GM21381 (cell line): Measurements from ENCODE around the gene TRIM2.
"Not testable (repeated sequence)": the region's sequence is repeated elsewhere in the genome, so short reads cannot be mapped to it uniquely, and the experiment has no call there.

ENCODE experiments used
- ATAC-seq: cut with Tn5 transposase; IDR thresholded peaks from one replicate; pipeline ENCODE4 v1.9.1; 2021; ENCODE audit warnings: mild to moderate bottlenecking, moderate library complexity; ENCODE audit not compliant: unreplicated experiment

Gene TRIM2

DNA sequence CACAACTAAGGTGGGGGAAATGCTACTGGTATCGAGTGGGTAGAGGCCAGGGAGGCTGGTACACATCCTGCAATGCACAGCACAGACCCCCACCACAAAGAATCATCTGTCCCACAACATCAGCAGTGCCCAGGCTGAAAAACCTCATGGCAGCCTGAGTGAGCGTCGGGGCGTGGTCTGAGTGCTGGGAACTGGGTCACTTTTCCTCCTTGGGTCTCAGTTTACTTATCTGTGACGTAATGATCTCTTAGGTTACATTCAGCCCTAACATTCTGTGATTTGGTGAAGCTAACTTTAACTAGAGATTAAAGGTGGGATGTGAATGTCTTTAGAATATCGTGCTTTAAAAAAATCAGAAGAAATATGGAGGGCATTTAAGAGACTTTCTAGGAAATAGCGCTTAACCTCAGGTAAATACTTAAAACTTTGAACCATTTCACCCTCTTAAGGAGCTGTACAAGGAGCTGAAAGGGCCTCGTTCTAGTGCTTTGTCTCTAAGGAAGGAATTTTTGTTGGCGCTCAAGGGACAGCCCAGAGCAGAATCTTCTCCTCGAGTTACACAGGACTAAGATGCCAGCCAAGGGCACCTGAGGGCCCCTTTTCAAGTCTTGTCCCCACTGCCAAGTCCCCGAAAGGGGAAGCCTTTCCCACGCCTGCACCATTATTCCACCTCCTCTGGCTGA is 18.1 kb upstream of the TRIM2 start:
- no peak for ATAC-seq

DNA sequence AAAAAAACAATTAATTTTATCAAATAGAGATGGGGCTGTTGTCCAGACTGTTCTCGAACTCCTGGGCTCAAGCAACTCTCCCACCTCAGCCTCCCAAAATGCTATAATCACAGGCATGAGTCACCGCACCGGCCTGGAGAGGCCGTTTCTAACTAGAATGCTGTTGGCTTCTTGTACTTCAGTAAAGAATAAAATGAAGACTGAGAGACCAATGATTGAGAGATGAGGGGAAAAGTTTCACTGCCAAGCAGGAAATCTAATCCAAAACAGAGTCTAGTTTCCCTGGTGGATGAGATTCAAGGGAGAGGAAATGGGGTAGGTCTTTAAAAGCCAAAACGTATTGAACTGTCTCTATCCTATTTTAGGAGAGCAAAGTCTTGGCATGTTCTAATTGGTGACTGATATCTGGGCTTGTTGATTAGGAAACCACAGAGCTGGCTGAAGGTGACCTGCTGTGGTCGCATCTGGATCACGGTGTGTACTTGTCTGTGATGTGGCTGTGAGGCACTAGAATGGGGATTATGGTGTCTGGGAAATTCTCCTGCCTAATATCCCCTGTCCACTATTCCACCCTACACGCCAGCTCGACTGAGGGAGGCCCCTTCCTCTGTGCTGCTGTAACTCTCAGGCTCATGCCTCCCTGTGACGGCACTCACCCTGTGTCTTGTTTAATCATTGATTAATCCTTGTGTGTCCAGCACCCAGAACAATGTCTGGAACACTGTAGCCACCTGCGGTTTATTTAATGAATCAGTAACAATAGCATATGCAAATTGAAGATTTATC is 15.0 kb upstream of the TRIM2 start:
- no peak for ATAC-seq

DNA sequence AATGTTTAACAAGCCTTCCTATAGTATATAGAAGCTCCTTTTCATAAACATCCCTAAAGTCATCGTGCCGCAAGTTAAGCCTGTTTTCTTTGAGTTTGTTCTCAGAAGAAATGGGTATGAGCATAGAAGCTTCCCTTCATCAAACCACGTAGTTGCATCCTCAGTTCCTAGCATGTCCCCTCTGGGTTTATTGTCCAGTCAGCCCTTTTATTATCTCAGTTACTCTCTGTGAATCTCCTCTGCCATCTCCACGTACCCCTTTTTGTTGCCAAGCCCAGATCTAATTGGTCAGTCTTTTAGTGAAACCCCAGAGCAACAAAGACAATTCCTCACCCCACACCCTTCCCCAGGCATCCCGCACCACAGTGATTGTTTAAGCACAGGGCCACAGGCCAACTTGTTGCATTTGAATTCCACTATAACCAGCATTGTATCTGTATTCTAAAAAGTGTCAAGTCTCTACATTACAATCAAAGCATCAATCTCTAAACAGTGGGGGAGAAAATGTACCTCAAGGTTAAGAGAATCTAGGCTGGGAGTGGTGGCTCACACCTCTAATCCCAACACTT is 12.4 kb upstream of the TRIM2 start:
- no peak for ATAC-seq

DNA sequence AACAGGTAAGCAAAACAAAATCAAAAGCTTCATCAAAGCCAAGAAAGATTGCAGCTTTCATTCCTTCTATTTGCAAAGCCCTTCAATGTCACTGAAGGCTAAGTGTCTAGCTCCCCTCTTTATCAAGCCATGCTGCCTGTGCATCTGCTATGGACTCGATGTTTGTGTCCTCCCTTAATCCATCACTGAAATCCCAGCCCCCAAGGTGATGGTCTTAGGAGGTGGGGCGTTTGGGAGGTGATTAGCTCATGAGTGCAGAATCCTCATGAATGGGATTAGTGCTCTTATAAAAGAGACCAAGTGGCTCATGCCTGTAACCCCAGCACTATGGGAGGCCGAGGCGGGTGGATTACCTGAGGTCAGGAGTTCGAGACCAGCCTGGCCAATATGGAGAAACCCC is 6.9 kb upstream of the TRIM2 start:
- ATAC-seq, result no peak

DNA sequence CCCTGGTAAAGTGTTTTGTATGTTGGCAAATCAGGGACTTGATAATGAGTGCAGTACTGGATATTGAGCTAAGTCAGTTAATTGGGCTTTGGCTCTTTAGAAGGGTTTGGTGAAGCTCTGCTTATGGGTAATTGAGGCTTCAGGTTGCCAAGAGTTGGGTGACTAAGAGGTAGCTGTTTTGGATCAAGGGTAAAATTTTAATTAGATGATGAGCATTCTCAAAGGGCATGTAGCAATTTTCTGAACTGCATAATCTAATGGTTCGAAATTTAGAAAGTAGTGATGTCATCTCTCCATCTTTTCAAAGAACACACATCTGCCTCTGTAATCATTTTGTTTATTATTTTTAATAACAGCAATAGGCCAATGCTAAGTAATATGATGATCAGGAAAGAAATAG is 5.5 kb upstream of the TRIM2 start:
- ATAC-seq, result no peak

DNA sequence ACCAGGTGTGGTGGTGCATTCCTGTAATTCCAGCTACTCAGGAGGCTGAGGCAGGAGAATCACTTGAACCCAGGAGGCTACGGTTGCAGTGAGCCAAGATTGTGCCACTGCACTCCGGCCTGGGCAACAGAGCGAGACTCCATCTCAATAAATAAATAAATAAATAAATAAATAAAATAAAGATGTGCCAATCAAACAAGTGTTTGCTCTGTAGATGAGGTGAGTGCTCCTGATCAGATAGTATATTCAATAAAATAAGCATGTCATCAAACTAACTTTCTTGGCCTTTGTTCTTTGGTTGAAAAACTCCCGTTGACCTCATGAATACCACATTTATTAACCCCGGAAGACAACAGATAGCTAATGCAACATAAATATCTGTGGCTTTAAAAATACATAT is 497 bp upstream of the TRIM2 start:
- not testable (repeated sequence) for ATAC-seq

DNA sequence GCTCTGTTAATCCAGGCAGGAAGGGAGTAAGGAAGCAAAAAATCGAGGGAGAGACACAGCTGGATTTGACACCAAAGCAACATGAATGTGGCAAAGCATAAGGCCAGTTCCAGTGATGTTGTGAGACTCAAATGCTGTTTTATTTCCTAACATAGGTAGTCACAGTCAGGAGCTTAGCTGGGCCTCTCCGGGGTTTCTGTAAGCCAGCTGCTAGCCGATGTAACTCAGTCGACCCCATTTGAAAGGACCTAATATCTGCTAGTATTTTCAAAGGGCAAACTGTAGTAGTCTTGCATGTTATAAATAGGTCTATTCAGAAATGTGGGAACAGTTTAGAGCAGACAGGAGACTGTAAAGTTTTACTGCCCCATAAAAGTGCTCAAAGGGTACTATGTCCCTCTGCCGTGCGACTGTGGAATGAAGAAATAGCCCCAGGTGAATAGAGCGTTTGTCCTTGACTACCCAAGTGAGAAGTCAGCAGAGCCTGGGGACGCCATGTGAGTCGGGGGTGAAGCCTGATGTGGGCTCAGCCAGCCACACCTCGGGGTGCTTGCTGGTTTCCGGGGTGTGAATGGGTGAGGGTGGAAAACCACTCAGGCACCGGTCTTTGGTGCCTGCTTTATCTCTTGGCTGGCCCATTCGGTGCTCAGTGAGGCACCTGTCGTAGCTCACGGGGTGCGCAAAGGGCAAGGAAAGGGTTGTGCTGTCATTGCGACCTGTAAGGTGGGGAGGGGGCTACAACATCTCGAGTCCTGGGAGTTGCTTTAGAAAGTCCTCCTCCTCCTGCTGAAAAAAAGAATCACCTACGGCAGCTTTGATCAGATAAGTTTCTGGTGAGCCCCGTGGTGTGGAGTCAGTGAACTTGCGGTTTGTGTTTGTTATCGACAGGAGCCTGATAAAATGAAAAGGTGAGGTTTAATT is 745 bp downstream of the TRIM2 start:
- ATAC-seq, result no peak

DNA sequence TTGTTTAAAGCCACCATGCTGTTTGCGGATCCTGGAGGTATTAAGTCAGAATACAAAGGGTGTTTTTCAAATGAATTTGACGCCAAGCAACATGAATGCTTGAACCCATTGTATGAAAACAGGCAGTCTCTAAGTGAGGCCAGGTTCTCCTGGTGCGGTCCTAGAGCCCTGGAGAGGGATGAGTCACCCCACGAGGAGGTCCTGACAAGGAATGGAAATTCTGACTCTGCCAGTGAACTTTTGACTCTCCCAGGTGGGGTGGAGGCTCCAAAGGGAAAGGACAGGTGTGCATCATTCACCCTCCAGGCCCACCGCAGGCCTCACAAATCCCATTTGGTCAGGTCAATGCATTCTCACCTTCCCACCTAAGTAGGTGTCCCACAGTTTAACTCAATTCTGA is 1.5 kb downstream of the TRIM2 start:
- no peak for ATAC-seq

DNA sequence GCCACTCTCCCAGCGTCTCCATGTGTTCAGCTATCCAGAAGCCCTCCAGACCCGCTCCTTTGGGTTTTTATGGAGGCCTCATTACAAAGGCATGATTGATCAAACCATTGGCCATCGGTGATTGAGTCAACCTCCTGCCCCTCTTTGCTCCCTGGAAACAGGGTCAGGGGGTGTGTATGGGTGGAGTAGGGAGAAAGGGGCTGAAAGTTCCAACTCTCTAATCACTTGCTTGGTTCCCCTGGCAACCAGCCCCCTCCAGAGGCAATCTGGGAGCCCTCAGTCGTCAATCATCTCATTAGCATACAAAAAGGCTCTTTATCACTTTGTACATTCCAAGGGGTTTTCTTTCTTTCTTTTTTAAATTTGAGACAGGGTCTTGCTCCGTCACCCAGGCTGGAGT is 2.3 kb downstream of the TRIM2 start:
- no peak for ATAC-seq

DNA sequence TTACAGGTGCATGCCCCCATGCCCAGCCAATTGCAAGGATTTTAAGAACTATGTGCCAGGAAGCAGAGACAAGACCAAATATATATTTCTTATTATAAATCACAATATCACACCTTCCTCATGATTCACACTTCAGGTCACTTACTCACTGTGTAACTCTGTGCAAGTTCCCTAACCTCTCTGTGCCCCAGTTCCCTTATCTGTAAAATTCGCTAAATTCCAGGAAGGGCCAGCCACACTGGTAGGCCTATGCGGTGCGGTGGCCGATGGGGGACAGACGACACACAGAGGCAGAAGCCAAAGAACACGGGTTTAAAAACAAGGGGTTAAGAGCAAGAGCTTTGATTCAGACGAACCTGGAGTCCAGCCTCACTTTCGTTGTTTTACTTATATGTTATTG is 2.8 kb downstream of the TRIM2 start:
- no peak for ATAC-seq

DNA sequence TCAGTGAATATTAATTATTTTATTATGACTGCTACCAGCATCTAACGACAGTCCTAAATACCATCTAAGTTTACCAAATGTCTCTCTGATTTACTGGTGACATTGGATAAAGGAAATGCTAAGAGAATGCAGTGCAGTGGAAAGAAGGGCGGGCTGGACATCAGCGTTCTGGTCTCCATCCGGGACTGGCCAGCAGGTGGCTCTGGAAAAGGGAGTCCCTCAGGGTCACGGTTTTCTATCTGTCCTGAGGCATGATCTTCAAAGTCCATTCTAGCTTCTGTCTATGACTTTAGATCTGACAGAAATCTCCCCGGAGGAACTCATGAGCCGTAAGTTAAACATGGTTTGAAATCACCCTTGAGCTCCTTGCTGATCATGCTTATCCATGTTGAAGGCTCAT is 3.3 kb downstream of the TRIM2 start:
- ATAC-seq, result no peak

DNA sequence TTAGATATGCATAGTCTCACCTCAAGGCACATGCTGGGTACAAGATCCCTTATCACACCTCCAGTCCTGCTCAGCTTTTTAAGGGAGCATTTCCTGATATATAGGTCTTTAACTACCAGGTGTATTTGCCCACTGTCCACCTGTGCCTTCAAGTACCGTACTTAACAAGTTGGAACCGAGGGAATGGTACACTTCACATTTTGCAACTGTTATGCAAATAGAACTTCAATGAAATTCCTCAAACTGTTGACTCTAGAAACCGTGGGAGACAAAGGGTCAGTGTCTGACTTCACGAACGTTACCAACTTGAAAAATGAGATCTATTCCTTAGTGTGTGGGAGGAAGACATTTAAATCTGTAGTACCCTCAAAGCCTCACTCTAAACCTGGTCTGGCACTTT is 5.2 kb downstream of the TRIM2 start:
- ATAC-seq, result no peak

DNA sequence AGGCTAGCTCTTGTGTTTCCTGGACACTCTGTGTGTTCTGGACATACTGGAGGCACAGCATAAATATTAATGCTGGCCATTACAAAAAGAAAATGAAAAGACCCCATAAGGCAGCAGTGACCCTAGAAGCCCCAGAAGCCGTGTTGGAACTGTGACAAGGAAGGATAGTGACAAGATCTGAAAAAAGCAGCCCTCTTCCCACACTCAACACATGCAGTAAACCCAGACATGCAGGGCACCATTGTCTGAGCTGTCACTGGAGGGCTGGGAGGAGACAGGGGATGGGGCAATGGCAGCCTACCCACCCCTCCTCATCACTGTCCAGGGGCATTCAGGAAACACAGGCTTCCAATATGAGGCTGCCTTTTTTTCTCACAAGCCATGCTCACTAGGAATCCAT is 6.5 kb downstream of the TRIM2 start:
- ATAC-seq, result no peak

DNA sequence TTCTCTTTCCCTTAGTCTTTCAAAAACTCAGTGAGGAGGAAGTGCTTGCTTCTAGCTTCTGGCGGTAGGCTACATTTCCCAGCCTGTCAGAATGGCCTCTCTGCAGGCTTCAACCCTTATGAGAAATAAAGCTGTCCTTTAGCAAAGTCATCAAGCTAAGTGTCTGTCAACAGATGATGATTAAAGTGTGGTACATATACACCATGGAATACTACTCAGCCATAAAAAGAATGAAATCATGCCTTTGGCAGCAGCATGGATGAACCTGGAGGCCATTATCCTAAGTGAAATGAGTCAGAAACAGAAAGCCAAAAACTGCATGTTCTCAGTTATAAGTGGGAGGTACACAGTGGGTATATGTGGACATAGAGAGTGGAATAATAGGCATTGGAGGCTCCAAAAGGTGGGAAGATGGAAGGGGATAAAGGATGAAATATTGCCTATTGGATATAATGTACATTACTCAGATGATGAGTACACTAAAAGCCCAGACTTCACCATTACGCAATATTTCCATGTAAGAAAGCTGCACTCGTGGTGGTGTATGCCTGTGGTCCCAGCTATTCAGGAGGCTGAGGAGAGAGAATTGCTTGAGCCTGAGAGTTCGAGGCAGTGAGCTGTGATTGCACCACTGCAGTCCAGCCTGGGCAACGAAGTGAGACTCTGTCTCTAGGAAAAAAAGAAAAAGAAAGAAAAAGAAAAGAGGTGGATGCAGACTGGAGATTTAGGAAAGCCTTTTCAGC is 7.9 kb downstream of the TRIM2 start:
- no peak for ATAC-seq

DNA sequence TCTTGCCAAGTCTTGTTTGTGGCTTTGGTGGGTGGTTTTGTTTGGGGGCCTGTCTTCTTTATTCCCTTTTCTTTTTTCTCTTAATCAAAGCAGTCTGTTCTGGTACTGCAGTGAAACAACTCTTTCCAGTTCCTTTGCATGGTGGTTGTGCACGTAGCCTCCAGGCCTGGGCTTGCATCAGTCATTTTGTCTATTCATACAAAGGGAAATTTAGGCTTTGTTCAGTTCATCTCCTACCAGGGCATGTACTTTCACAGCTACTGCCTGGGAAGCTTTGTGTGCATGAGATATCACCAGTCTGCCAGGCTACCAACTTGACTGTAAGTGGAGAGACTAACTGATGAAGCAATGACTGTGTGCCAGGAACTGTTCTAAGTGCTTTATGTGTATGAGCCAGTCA is 8.5 kb downstream of the TRIM2 start:
- no peak for ATAC-seq

DNA sequence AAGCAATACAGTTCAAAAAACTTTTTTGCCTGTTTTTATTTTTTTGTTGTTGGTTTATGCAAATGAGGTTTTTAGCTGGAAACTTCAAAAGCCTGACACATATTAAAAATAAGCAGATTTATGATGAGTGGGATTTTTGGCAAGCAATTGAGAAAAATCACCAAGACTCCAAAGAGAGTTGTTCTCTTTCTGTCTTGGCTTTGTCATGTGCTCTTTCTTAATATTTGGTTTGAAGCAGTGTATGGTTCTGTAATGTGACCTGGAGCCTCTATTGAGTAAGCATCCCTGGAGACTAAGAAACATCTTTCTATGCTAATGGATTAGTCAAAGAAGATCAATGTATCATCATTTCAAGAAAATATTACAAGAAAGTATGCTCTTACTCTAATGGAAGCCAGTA is 11.7 kb downstream of the TRIM2 start:
- ATAC-seq, result no peak

DNA sequence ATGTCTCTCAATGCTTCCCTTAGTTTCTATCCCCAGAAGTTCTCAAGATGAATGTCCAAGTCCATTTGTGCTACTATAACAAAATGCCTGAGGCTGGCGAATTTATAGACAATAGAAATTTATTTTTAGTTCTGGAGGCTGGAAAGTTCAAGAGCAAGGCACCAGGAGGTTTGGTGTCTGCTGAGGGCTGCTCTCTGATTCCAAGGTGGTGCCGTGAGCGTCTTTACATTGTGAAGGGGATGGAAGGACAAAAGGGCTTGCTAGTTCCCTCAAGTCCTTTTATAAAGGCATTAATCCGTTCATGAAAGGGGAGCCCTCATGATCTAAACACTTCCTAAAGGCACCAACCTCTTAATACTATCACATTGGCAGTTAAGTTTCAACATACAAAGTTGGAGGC is 12.3 kb downstream of the TRIM2 start:
- ATAC-seq, result no peak

DNA sequence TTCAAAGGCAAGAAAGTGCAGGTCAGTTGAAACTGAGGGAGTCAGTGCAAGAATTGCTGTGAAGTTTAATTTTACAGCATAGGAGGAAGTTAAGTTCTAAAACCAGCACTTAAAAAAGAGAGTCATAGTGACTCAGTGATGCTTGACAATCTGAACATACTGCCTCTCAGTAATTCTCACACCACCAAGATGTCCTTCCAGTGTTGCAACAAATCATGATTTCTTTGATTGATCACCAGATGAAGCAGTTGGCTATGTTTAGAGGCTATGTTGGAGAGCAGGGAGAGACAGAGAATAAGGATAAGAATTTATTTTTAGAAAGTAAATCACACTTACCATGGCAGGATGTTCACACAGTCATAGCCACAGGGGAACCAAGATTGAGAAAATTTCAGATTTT is 13.2 kb downstream of the TRIM2 start:
- no peak for ATAC-seq

DNA sequence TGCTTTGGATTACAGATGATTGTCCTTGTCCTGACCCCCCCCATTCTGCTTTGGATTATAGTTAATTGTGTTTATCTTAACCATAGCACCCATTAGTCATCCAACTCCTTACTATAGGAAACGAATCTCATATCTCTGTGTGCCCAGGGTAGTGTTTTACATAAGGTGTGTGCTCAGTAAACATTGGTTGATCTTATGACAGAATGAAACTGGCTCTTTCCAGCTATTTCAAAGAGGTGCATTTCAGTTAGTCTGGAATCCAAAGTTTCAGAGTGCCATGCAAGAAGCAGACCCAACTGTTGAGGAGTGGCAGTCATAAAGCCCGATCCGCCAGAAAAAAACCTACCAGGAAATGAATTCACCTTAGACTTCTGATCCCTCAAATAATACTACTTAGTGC is 14.7 kb downstream of the TRIM2 start:
- no peak for ATAC-seq

DNA sequence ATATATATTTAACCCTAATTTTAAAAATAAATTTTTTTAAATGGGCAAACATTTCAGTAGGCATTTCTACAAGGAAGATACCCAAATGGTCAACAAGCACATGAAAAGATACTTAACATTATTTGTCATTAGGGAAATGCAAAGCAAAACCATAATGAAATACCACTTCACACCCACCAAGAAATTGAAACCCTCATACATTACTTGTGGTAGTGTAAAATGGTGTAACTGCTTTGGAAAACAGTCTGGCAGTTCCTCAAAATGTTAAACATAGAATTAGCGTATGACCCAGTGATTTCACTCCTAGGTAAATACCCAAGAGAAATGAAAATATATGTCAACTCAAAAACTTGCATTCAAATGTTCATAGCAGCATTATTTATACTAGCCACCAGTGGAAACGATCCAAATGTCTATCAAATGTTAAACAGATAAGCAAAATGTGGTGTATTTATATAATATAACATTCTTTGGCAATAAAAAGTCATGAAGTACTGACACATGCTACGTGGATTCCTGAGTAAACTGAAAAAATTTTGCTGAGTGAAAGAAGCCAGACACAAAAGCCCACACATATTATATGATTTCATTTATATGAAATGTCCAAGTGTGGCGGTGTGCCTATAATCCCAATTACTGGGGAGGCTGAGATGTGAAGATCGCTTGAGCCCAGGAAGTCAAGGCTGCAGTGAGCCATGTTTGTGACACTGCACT is 16.6 kb downstream of the TRIM2 start:
- no peak for ATAC-seq
